K562 (cell line): ENCODE results near the gene GAB4. TPM values are rescaled to one million over a fixed set of nuclear protein-coding genes. Genes with fewer than 3 reads are reported as not detected.

Source experiments
- ATAC-seq: fragments of 200-7000 bp; cut with Tn5 transposase; 3 replicates; pipeline ENCODE4 v1.9.1; 2020; ENCODE audit warnings: moderate library complexity
- BruUV-seq: library from RNA; stranded (reverse); fragments of 400-500 nt; replicated peaks from 2 replicates; lab custom pipeline; 2021; lab: Mats Ljungman, UMichigan
- CTCF ChIA-PET: fragments of 300-600 bp; formaldehyde crosslinking; extraction: SDS; loops from one replicate; lab custom pipeline; 2021; ENCODE audit warnings: low intra/inter-chr PET ratio; lab: Yijun Ruan, JAX
- POLR2A ChIA-PET: fragments of 300-600, 350-650 bp; sonication (Branson Sonifier 250); formaldehyde crosslinking; extraction: SDS; loops from one replicate; lab custom pipeline; 2021; ENCODE audit warnings: antibody characterized with exemption, inconsistent platforms; lab: Yijun Ruan, JAX
- DNase-seq, 4 experiments: peaks; one replicate each; pipeline versions ENCODE4 v3.0.0 to v3.0.0-alpha.2; 2011 to 2018; ENCODE audit warnings: low spot score in 3 of 4, mixed read lengths in 3 of 4; ENCODE audit errors: extremely low read depth in 1 of 4
- FAIRE-seq: peaks from 2 replicates; lab custom pipeline; 2011; peaks lifted over from hg19 to GRCh38; lab: Jason Lieb, UNC
- H2AFZ ChIP-seq: 2 replicates; pipeline ENCODE4 v1.6.0; 2011; ENCODE audit warnings: low read depth, low read length, control low read depth, inconsistent platforms
- H3K27ac ChIP-seq: fragments of 200-600 bp; 3 replicates; pipeline ENCODE4 v1.8.0; 2011; ENCODE audit warnings: low read depth, mild to moderate bottlenecking, control low read depth, inconsistent platforms, low read length, moderate library complexity, mixed read lengths; ENCODE audit errors: extremely low read depth
- H3K27me3 ChIP-seq, 2 experiments: fragments of 300-600 bp in 1 of 2; 2 replicates in 1 of 2; 3 replicates in 1 of 2; pipeline versions ENCODE4 v1.6.0 to v1.8.0; 2011; ENCODE audit warnings: inconsistent platforms in 2 of 2, low read length in 2 of 2, mild to moderate bottlenecking in 1 of 2, mixed read lengths in 1 of 2, moderate library complexity in 1 of 2; ENCODE audit not compliant: control insufficient read depth in 2 of 2, insufficient read depth in 2 of 2
- H3K36me3 ChIP-seq: fragments of 300-600 bp; 3 replicates; pipeline ENCODE4 v1.8.0; 2011; ENCODE audit warnings: mild to moderate bottlenecking, low read length, inconsistent platforms; ENCODE audit not compliant: control insufficient read depth, insufficient read depth
- H3K4me1 ChIP-seq, 2 experiments: fragments of 200-600 bp in 1 of 2; replicated peaks in 1 of 2; 2 replicates in 1 of 2; 3 replicates in 1 of 2; pipeline versions ENCODE4 v1.5.1 to v1.8.0; 2011; ENCODE audit warnings: inconsistent platforms in 2 of 2, low read length in 2 of 2, mild to moderate bottlenecking in 1 of 2, mixed read lengths in 1 of 2, moderate library complexity in 1 of 2; ENCODE audit not compliant: control insufficient read depth in 2 of 2, insufficient read depth in 2 of 2
- H3K4me2 ChIP-seq: 2 replicates; pipeline ENCODE4 v1.6.1; 2011; ENCODE audit warnings: low read length, control low read depth, inconsistent platforms, mixed read lengths; ENCODE audit not compliant: insufficient read depth
- H3K4me3 ChIP-seq: fragments of 200-600 bp; sonication (generic), shearing (Covaris generic); 2 replicates; pipeline ENCODE4 v1.5.1; 2016; ENCODE audit warnings: control low read depth, inconsistent platforms
- H3K79me2 ChIP-seq: fragments of 200-600 bp; 3 replicates; pipeline ENCODE4 v1.8.0; 2011; ENCODE audit warnings: low read length, inconsistent platforms; ENCODE audit not compliant: control insufficient read depth, insufficient read depth
- H3K9ac ChIP-seq, 2 experiments: 2 replicates each; pipeline versions ENCODE4 v1.6.0 to v1.6.1; 2011; ENCODE audit warnings: low read depth in 2 of 2, low read length in 2 of 2, control low read depth in 1 of 2, inconsistent platforms in 1 of 2, mild to moderate bottlenecking in 1 of 2, mixed read lengths in 1 of 2; ENCODE audit not compliant: insufficient read depth in 1 of 2
- H3K9me1 ChIP-seq: one replicate; pipeline ENCODE4 v1.6.0; 2011; ENCODE audit warnings: inconsistent platforms, mild to moderate bottlenecking, low read length, moderate library complexity; ENCODE audit not compliant: control insufficient read depth, insufficient read depth
- H3K9me3 ChIP-seq: replicated peaks from 2 replicates; pipeline ENCODE4 v1.5.1; 2011; ENCODE audit warnings: low read depth, low read length, inconsistent platforms; ENCODE audit not compliant: control insufficient read depth, insufficient read depth
- H4K20me1 ChIP-seq: replicated peaks from 2 replicates; pipeline ENCODE4 v1.6.1; 2011; ENCODE audit warnings: low read length, inconsistent platforms, mixed read lengths; ENCODE audit not compliant: control insufficient read depth, insufficient read depth
- BMI1 ChIP-seq: fragments of 150-350 bp; IDR thresholded peaks from 2 replicates; pipeline ENCODE4 v1.6.1; 2014; ENCODE audit warnings: low read length
- CC2D1A ChIP-seq: fragments of 450-650 bp; IDR thresholded peaks from 2 replicates; pipeline ENCODE4 v1.6.1; 2017; ENCODE audit warnings: mild to moderate bottlenecking
- MTF1 ChIP-seq: fragments of 250-450 bp; sonication (Bioruptor Pico); IDR thresholded peaks from 2 replicates; pipeline ENCODE4 v1.9.0; 2021; ENCODE audit warnings: moderate library complexity, mild to moderate bottlenecking, inconsistent platforms, borderline replicate concordance
- RBM14 ChIP-seq: fragments of 200-400 bp; formaldehyde crosslinking; IDR thresholded peaks from 2 replicates; pipeline ENCODE4 v1.6.1; 2018; ENCODE audit warnings: low read depth, mild to moderate bottlenecking, low read length, moderate library complexity, borderline replicate concordance; ENCODE audit not compliant: insufficient read depth
- RFX1 ChIP-seq: fragments of 450-650 bp; IDR thresholded peaks from 2 replicates; pipeline ENCODE4 v1.6.1; 2016; ENCODE audit warnings: mild to moderate bottlenecking, moderate library complexity
- SUPT5H ChIP-seq: fragments of 450-650 bp; IDR thresholded peaks from 2 replicates; pipeline ENCODE4 v1.6.1; 2016
- TCF7L2 ChIP-seq: fragments of 150-350 bp; IDR thresholded peaks from 2 replicates; pipeline ENCODE4 v1.6.1; 2016; ENCODE audit warnings: low read depth, mild to moderate bottlenecking, low read length, moderate library complexity
- TRIM28 ChIP-seq: fragments of 450-650 bp; IDR thresholded peaks from 2 replicates; pipeline ENCODE4 v1.6.1; 2017
- ZFP1 ChIP-seq: fragments of 450-650 bp; formaldehyde crosslinking; IDR thresholded peaks from 2 replicates; pipeline ENCODE4 v1.4.0; 2020; ENCODE audit warnings: mild to moderate bottlenecking, mixed read lengths
- ZNF121 ChIP-seq: sonication (generic); formaldehyde crosslinking; conservative IDR thresholded peaks from 2 replicates; pipeline ENCODE4 v1.8.0; 2022; ENCODE audit warnings: missing genetic modification reagents
- ZNF282 ChIP-seq: sonication (generic); formaldehyde crosslinking; IDR thresholded peaks from 2 replicates; pipeline ENCODE4 v1.8.1; 2023; ENCODE audit warnings: missing genetic modification reagents
- ZNF354B ChIP-seq: fragments of 250-450 bp; sonication (Bioruptor Pico); IDR thresholded peaks from 2 replicates; pipeline ENCODE4 v1.4.0; 2020
- WGBS: fragments of 100-300 bp; shearing (Covaris generic); methylation state at CpG from one replicate; pipeline ENCODE4 v1.1.6; 2016; ENCODE audit warnings: low coverage, mixed read lengths; ENCODE audit not compliant: insufficient coverage; ENCODE audit errors: missing lambda C conversion rate; 5-methylcytosine and 5-hydroxymethylcytosine counted together
- in situ Hi-C: fragments of 300-500 bp; cut with MboI; formaldehyde crosslinking; loops from 4 replicates; pipeline ENCODE4 v1.15.0; 2018; ENCODE audit warnings: inconsistent platforms, mixed read lengths
- intact Hi-C: fragments of 100-400 bp; cut with micrococcal nuclease; formaldehyde crosslinking; loops from 2 replicates; pipeline ENCODE4 v1.14.2; 2022
- polyA plus RNA-seq, 8 experiments: library from polyadenylated mRNA; depleted of rRNA in 4 of 8; stranded (reverse) in 5 of 8; unstranded in 3 of 8; fragments of >200 nt; fragmentation: Nextera tagmentation in 2 of 8; fragmentation: Illumina TruSeq in 1 of 8; extraction: Ambion mirVana in 2 of 8; extraction: Trizol in 1 of 8; gene quantifications; 2 replicates each; pipeline versions ENCODE4 v1.2.1 to v1.2.3, GENCODE V29; 2011 to 2014; ENCODE audit warnings: inconsistent platforms in 1 of 8, missing spikeins in 1 of 8
- total RNA-seq, 7 experiments: library from RNA; depleted of rRNA in 6 of 7; stranded (reverse); fragments of >200 nt in 6 of 7; fragmentation: Illumina TruSeq in 2 of 7; extraction: Trizol in 2 of 7; gene quantifications; 2 replicates each; pipeline versions ENCODE4 v1.2.1 to v1.2.3, GENCODE V29; 2011 to 2021; ENCODE audit warnings: low replicate concordance in 1 of 7
- TF ChIP-seq, protein P1 (sequence below): fragments of 250-450 bp; sonication (Bioruptor Pico); IDR thresholded peaks from 2 replicates; pipeline ENCODE4 v1.6.1; 2021; ENCODE audit warnings: mild to moderate bottlenecking
- TF ChIP-seq, protein P2 (sequence below): fragments of 450-650 bp; IDR thresholded peaks from 2 replicates; pipeline ENCODE4 v1.6.1; 2017; ENCODE audit warnings: antibody characterized with exemption

GAB4 gene
- total and polyA plus RNA-seq, 9 of the 15 experiments (the other 6 are each of a cell fraction or from before 2014, with no cell fraction given), result 0.04 to 0.11 (median 0.04) TPM; not detected in 6

DNA sequence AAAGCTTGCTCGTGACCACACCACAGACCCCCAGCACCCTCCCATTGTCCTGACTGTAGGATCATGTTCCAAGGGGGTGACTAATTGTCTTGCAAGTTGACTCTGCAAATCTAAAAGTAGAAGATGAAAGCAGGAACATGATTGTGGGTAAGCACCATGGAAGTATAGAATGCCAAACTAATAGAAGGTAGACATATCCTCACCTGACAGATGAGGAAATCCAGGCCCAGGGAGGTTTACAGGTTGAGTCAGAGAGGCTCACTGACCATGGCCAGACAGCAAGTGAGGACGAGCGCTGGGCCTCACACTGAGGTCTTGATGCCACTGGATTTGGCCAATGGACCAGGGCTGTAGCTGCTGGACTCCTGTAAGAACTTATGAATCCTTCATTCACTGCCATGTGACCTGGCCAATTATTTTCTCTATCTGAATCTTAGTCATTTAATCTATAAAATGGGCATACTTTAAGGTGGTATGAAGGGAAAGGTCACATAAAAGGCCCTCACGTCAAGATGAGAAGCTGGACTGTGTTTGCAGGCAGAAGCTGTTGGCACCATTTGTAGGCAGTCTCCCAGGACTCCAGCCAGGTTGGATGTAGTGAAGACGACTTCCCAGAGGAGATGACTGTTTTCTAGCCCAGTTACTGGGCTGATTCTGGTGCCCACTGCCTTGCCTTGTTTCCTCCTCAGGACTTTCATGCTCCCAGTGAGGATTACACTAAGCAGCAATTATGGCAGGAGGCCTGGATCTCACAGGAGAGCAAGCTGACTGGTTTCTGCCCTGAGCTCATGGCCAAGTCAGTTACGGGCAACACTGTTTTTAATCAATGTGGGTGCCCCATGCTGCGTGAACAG is 54.6 kb downstream of the GAB4 start:
- Histone ChIP-seq H3K27me3 (peaks cover 1 to 14% of the 10 kb centered on the region in 2 experiments; a peak in 2 of 5 replicates), H3K4me3 (no peak overlapping the region), H3K9me1 (no peaks in the 10 kb centered on the region), H3K9me3 (no peaks in the 10 kb centered on the region), H2AFZ (no peak overlapping the region), H3K27ac (no peak overlapping the region), H4K20me1 (no peaks in the 10 kb centered on the region), H3K79me2 (no peaks in the 10 kb centered on the region), H3K4me2 (no peak overlapping the region), H3K36me3 (no peaks in the 10 kb centered on the region), H3K4me1 (no peaks in the 10 kb centered on the region), H3K9ac (no peak overlapping the region)
- no TSS peak for BruUV-seq
- CTCF ChIA-PET, result no interaction called here
- POLR2A ChIA-PET, result interaction anchor here (0.6 to 0.7 kb wide), 3 partner anchors 115 to 305 kb away, joined by 3 read pairs; no protein-coding TSS in a partner anchor
- intact Hi-C loops, result no loop called here
- in situ Hi-C loops, result no loop called here
- 0% methylated on average over 7 of the region's 7 CpGs for WGBS
- no peak for FAIRE-seq
- ATAC-seq, result no peak
- peak in 1 of 4 experiments; percentile 5 for DNase-seq
- TF ChIP-seq BMI1 (no peak), SUPT5H (no peak), CC2D1A (no peak), ZNF282 (CRISPR knock-in tag) (no peak), TCF7L2 (no peak), ZNF121 (no peak), RBM14 (no peak), ZNF354B (CRISPR knock-in tag) (no peak), RFX1 (no peak), ZFP1 (CRISPR knock-in tag) (no peak), TRIM28 (no peak), MTF1 (CRISPR knock-in tag) (no peak)
- TF ChIP-seq, protein P1, sequence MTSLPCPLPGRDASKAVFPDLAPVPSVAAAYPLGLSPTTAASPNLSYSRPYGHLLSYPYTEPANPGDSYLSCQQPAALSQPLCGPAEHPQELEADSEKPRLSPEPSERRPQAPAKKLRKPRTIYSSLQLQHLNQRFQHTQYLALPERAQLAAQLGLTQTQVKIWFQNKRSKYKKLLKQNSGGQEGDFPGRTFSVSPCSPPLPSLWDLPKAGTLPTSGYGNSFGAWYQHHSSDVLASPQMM, result no peak
- TF ChIP-seq, protein P2, sequence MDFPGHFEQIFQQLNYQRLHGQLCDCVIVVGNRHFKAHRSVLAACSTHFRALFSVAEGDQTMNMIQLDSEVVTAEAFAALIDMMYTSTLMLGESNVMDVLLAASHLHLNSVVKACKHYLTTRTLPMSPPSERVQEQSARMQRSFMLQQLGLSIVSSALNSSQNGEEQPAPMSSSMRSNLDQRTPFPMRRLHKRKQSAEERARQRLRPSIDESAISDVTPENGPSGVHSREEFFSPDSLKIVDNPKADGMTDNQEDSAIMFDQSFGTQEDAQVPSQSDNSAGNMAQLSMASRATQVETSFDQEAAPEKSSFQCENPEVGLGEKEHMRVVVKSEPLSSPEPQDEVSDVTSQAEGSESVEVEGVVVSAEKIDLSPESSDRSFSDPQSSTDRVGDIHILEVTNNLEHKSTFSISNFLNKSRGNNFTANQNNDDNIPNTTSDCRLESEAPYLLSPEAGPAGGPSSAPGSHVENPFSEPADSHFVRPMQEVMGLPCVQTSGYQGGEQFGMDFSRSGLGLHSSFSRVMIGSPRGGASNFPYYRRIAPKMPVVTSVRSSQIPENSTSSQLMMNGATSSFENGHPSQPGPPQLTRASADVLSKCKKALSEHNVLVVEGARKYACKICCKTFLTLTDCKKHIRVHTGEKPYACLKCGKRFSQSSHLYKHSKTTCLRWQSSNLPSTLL, result no peak
- TF ChIP-seq, all 486 proteins: peak for 0
